ENCODE results near the gene CHMP4B.

The CHMP4B gene

DNA sequence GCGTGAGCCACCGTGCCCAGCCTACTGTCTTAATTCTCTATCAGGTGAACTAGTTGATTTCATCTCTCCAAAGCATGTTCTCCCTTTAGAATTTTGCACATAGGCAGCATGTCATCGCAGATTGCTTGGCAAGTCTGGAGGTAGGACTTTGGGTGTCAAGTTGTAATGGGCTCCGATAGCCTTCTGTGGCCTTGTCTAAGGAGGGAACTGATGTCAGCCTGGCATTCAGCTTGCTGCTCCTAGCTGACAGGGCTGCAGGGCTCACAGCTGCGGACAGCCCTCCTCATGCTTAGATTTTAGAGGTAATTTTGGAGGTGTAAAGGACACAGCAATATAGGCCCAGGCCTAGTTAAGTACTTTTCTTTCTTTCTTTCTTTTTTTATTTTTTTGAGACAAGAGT is 11.3 kb downstream of the CHMP4B start:
- no peak for ATAC-seq

DNA sequence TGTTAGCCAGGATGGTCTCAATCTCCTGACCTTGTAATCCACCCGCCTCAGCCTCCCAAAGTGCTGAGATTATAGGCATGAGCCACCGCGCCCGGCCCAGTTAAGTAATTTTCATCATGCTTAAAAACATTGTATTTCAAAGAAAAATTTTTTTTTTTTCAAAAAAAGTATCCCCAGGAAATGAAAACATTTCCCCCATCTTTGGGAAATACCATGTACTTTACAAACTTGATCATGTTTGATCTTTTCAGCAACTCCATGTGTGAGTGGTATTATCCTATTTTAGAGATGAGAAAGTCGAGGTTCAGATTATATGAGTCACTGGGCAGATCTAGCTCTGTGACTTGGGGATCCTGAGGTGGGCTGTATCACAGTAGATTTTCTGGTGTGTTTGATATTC is 11.8 kb downstream of the CHMP4B start:
- no peak for ATAC-seq

DNA sequence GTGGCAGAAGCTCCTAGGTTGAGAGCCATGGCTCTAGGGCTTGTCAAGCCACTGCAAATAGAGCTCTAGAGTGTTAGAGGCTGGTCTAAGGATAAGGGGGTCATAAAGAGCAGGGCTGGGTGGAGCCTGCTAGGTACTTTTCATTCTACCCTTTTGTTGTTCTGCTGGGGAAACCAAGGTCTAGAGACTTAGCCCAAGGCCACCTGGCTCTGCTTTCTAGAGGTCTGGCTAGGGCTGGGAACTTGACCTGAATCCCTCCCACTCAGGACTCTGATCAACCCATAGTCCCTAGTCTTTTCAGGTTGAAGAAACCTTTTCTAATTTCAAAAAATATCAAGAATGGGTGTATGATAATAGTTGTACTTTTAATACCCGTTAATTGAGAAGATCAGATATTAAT is 13.7 kb downstream of the CHMP4B start:
- ATAC-seq, result no peak

DNA sequence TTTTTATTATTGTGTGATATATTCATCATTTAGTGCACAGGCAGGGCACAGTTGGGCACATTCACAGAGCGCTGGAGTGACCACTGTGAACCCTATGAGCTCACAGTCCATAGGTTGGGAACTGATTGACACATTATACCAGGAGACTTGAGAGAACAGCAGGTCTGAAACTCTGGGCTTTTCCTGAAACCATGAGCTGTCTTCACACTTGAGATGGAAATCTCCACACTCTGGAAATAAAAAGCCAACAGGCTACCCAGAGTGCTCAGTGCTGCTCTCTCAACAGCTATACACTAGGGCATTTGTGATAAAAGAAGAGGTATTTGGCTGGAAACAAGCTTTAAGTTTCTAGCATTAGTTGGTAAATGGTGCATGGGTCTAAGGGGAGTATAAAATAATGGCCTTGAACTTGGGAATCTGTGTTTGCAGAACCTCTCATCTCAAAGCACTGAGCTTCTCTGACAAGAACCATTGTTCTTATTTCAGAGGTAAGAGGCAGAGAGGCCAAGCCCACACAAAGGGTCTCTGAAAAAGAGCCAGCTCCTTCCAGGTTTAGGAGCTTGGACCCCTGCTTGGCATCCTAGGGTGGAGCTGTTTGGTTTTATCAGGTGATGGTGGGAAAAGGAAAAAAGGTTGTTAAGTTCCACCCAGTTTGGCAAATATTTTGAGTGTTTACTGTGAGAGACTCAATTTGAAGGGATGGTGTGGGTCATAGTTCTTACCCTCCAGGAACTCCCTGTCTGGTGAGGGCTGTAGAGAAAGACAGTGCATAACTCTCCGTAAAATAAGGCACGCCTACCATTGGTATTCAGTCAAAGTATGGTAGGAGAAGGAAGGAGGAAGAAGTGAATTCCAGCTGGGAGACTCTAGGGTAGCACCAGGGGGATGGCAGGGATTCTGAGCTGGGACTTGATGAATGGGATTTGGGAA is 14.5 kb downstream of the CHMP4B start:
- ATAC-seq, result no peak

DNA sequence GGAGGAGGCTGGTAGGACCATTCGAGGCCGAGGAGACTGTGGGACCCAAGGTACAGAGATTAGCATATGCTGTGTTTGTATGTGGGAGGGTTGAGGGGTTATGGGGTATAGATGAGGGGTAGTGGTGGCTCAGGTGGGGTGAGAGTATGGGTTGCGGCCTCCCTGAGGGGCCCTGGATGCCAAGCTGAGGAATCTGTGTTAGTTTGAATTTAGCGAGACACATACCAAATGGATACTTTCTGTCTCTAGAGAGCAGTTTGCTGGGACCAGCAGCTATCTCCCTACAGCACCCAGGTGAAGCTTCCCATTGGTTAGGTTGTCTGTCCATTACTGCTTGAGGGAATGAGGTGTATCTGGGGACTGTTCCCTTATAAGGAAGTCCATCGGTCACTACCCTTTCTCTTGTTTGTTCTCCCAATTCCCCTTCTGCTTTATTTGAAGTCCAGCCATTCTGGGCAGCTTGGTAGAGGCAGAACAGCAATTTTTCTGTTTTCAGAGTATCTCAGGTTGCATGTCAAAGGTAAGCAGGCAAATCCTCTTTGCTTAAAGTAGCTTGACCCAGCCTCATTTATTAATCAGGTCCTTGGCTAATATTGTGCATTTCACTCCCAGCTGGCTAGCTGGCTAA is 15.2 kb downstream of the CHMP4B start:
- no peak for ATAC-seq

DNA sequence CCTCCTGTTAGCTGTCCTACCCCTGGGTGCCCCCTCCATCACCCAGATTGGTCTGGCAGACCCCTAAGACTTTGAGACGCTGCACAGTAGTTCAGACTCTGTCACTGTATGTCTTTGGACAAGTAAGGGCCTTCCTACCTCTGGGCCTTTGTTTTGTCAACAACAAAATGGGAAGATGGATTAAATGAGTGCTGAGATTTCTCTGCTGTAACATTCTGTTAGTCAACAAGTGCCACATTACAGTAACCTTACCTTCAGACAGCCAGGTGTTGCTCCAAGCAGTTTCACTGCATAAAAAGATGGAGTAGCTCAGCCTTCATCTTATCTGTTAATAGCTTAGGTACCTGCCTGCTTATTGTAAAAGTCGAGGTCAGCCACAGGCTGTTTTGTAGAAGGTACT is 16.0 kb downstream of the CHMP4B start:
- no peak for ATAC-seq

DNA sequence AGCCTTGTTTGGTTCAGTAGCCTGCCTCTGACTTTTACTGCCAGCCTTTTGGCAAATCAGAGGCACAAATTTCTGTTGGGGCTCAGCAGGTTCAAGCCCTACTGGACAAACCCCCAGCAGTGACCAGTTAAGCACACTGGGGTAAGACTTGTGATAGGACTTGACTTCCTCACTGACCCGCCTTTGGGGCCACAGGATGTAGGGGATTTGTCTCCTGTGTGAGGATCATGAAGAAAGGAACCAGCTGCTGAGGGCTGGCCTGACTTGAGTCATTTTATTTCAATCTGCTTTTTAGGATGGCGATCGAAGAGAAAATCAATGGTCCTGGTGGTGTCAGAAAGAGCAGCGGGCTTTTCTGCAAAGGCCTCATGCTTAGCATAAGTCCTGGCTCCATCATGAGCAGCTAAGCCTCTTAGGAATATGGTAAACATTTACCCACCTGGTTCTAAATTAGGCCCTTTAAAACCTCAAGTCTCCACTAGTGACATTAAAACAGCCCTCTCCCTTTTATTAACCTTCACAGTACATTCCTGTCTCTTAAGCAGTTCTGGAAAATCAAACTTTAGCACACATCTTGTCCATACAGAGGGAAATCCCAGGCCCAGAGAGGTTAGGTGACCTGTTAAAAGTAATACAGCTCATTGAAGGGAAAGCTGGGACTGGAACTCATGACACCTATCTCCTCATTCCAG is 16.6 kb downstream of the CHMP4B start:
- no peak for ATAC-seq

DNA sequence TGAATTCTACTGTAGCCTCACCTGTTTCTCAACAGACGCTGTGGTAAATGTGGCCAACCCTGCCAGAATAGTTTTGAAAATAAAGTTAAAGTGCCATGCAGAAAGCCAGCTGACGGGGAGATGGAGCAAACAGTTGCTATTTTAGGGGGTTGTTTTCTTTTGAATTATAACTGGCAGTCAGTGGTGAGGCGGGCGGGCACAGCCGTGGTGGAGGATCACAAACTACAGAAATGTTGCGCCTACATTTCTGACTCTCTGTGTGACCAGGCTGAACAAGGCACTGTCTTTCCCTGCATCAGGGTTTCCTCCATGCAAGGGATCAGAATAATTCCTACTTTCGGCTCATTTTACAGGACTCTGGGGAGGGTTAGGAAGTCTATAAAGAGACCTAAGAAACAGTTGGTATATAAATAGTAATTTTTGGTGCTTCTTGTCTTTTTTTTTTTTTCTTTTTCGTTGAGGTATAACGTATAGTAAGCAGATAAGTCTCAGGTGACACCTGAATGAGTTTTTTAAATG is 17.2 kb downstream of the CHMP4B start:
- ATAC-seq, result no peak

DNA sequence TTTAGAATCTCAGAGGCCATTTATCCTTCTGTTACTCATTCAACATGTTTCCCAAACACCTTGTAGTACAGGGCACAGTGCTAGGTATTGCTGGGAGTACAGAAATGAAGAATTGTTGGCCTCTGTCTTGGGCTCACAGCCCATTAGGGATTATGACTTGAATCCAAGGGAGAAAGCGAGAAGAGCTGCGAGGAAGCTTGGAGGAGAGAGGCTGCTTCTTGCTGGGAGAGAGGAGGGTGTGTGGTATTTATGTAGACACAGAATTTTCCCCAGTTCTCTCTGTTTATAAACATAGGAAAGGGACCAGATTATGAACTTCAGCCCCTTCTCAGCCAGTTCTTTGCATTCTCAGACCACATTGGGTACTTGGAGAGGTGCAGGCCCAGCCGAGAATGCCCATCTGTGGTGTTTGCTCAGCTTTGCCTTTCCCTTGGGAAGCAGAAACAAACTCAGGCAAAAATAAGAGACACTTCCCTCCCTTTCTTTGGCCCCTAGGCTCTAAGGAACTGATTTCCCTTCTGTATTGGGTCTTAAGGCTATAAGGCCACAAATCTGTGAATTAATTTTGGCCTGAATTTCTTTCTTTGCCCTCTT is 17.9 kb downstream of the CHMP4B start:
- no peak for ATAC-seq

DNA sequence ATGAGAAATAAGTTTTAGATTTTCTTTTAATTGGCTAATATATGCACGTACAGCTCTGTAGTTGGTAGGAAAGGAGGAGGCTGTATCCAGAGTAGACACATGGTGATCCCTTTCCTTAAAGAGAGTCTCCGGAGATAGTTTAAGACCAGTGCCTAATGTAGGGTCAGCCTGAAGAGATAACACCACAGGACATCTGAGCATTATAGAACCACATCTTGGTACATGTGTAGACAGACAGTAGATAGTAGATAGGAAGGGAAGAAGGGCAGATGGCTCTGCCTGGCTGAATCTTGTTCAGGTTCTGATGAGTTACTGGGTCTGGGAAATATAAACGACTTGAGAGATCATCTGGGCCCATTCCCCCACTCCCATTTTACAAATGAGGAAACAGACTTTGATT is 18.5 kb downstream of the CHMP4B start:
- ATAC-seq, result no peak

DNA sequence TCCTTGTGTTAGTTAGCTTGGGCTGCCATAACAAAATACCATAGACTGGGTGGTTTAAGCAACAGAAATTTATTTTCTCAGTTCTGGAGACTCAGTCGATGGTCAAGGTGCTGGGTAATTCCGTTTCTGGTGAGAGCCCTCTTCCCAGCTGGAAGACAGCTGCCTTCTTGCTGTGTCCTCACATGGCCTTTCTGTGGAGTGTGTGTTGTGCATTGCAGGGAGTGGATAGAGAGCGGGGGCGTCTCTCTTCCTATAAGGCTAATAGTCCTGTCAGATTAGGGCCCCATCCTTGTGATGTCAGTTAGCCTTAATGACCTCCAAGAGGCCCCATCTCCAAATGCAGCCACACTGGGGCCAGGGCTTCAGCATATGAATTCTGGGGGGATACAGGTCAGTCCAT is 19.2 kb downstream of the CHMP4B start:
- no peak for ATAC-seq

DNA sequence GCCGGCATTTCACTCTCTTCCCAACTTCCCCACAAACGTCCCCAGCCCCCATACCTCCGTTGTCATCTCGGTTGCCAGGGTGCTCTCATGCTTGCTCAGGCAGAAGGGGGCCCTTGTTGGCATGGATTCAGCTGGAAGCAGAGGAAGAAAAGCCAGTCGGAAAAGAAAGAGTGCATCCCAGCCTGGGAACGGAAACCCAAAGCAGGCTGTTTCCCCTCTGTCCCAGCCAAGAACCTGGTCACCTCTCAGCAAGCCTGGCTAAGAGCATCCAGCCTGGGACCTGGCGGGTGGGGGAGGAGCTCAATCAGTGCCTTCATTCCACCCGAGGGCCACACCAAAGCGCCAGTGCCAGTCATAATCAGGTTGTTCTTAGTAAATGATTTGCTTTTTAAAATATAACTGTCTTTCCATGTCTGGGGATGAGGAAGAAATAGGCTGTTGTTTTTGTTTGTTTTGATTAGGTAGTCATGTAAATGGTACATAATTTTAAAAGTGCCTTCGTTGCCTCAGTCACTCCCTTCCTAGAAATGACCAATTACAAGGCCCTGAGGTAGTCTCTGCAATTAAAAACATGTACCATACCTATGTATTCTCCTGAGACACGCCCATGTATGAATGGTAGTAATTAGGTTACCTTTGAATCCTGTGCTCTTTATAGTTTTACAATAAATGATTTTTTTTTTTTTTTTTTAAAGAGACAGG is 21.1 kb downstream of the CHMP4B start:
- ATAC-seq, result no peak

DNA sequence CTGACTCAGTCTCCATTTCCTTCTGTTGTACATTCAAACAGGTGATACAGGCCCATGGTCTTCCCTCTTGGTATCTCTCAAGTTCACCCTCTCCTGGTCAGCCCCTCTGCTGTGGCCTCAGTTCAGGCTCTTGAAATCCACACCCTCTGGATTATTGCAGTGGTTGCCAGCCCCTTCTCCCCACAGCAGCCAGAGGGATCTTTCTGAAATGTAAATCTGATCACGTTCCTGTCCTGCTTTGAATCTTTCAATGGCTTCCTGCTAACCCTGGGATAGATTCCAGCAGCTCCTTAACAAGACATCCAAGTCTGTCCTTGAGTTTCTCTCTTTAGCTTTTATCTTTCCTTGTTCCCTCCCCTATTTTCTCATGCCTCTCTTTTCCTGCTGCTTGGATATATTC is 22.2 kb downstream of the CHMP4B start:
- no peak for ATAC-seq

DNA sequence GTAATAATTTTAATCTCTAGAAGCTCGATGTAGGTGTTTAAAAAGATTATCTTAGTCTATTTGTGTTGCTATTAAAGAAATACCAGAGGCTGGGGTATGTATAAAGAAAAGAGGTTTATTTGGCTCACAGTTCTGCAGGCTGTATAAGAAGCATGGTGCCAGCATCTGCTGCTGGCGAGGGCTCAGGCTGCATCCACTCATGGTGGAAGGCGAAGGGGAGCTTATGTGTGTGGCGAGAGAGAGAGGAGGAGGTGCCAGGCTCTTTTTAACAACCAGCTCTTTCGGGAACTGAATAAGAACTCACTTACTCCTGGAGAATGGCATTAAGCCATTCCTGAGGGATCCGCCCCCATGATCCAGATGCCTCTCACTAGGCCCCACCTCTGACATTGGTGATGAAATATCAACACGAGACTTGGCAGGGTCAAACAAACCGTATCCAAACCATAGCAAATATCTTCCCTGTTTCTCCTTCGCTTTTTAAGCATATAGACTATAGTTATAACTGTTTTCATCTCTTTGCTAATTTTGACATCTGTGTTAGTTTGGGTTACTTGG is 24.5 kb downstream of the CHMP4B start:
- no peak for ATAC-seq

DNA sequence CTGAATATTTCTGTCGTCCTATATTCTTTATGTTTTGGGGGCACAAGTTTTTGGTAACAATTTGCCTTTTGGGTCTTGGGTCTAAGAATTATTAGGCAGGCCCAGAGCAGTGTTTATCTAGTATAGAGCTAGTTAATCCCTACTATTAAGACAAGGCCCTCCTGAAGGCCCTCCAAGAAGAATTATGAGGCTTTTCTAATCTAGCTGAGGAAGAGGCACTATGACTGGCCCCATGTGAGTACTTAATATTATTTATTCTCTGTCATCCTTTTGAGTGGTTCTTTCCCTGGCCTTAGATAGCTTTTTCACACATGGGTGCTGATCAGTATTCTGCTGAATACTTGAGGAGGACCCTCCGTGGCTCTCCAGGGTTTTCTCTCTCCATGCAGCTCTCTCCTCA is 25.1 kb downstream of the CHMP4B start:
- ATAC-seq, result no peak

DNA sequence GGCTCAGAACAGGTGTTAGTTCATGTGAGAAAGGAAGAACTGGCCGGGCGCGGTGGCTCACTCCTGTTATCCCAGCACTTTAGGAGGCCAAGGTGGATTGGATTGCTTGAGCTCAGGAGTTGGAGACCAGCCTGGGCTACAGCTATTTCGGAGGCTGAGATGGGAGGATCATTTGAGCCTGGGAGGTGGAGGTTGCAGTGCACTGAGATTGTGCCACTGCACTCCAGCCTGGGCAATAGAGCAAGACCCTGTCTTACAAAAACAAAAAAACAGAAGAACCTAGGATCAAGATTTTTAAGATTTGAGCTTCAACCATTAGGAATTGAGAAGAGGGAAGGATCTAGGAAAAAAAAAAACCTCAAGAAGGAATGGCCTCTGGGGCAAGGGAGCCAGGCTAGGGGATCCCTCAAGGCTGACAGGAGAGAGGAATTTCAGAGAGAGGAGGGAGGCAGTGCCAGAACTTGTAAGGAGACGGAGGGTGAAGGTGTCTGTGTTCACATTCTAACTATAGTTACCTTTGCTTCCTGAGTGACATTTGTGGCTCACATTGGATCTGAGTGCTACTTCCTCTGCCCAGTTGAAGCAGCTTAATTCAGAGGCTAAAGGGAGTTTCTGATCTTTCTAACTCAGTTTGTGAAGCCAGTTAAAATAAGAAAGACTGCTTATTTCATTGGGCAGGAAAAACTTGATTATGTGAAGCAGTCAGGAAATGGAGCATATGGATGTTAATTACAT is 26.1 kb downstream of the CHMP4B start:
- ATAC-seq, result no peak

DNA sequence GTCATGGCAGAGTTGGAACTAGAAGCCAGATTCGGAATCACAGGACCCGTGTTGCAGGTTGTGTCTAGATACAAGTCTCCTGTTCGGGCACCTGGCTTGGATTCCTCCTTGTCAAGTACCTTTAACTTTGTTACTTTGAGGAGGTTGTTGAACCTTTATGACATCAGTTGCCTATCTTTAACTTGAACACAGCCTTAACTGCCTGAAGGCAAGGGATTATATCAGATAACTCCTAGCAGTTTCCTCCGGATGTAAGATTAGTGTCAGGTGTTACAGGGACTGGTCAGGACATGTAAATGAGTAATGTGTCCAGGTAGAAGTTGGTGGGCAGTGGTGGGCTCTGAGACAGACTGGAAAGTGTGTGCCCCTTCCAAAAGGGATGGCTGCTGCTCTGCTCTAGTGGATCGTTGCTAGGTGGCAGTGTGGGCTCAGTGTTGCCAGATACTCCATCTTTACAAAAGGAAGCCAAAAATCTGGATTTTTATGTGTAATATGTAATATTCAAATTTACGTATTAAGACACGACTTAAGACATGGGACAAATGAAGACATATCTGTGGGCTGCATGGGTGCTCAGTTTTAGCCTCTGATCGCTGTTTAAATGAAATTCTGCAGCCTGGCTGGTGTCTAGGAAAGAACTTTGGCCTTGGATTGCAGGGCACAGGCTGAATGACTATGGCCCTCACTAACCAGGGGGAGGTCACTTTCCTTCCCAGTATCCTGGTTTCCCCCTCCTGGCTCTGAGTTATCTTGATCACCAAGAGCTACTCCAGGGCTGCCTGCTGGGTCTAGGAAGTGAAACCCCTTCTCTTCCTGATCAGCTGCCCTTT is 27.1 kb downstream of the CHMP4B start:
- no peak for ATAC-seq

DNA sequence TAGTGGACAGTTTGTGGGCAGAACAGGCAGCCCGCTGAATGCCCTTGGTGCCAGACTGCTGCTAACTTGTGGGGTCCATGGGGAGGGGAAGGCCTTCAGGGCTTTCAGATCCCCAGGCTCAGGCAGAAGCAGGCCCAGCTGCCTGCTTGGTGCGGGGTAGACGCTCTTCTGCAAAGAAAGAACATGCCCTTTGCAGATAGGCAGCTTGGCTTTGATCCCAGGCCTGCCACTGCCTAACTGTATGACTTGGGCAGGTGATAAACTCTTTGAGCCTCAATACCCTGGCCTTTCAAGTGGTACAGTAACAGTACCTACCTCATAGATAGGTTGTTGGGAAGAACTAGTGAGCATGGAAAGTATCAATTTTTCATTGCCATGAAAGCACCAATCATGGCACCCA is 28.4 kb downstream of the CHMP4B start:
- no peak for ATAC-seq

DNA sequence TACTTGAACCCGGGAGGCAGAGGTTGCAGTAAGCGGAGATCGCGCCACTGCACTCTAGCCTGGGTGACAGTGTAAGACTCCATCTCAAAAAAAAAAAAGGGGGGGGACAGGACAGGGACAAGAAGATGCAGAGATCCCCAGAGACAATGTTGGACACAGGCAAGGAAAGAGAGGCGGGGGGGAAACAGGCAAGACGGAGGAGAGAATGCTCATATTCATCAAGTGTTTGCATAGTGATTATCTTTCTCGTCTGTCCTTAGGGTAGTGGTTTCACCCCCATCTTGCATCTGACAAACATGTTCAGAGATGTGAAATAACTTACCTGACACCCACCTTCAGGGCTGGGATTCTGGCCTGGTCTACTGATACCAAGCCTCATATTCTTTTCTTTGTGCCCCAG is 29.0 kb downstream of the CHMP4B start:
- no peak for ATAC-seq

DNA sequence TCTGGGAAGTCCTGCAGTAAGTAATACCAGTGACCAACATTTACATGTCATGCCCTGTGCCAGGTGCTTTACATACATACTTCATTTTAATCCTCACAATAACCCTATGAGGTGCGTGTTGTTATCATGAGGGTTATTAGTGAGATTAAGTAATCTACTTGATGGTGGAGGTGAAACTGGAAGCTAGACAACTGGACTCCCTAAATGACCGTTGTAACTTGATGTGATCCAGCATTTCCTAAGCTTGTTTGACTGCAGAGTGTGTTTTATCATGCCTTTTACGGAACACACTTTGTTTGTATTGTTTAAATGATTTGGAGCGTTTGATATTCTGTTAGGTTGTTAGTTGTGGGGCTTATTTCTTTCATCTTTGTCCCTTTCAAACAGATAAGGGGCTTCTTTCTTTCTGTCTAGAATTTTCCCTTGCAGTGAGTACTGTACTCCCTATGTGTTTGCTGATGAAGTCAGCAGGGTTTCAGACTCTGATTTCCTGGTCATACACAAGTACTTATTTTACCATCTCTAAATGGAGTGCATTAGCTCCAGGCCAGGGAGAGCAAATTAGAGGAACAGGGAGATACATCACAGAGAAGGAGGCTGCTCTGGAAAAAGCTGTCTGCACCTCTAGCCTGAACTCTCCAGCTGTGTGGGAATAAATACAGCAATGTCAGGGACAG is 29.7 kb downstream of the CHMP4B start:
- ATAC-seq, result no peak

Measured in activated CD4-positive, CD25-positive, alpha-beta regulatory T cell treated with anti-CD3 and anti-CD28 coated beads, Interleukin-2, amount 50 U/mL, for 24 hours (primary cell).